Mesenchymal stem cell (in vitro differentiated cells and primary cell): Measurements from ENCODE around the gene HIVEP3. TPM values are rescaled to one million over a fixed set of nuclear protein-coding genes. Genes with fewer than 3 reads are reported as not detected.
A peak's percentile ranks its signal among the peaks of the same experiment; 100 is the strongest.

ENCODE experiments used
- DNase-seq: peaks from one replicate; pipeline ENCODE4 v3.0.0-alpha.2; 2013
- H2AFZ ChIP-seq: one replicate; pipeline ENCODE4 v1.6.1; 2013; ENCODE audit warnings: low read depth, mild to moderate bottlenecking, control low read depth, inconsistent platforms, low read length, moderate library complexity
- H2AK5ac ChIP-seq: 2 replicates; pipeline ENCODE4 v1.6.1; 2013; ENCODE audit warnings: low read length, moderate library complexity, mild to moderate bottlenecking, inconsistent platforms; ENCODE audit not compliant: severe bottlenecking
- H2BK120ac ChIP-seq: one replicate; pipeline ENCODE4 v1.6.1; 2013; ENCODE audit warnings: low read depth, mild to moderate bottlenecking, inconsistent platforms, low read length, moderate library complexity
- H2BK12ac ChIP-seq, 2 experiments: one replicate each; pipeline ENCODE4 v1.6.1; 2013; ENCODE audit warnings: inconsistent platforms in 2 of 2, low read length in 2 of 2, mild to moderate bottlenecking in 2 of 2, moderate library complexity in 2 of 2, control low read depth in 1 of 2
- H2BK15ac ChIP-seq: one replicate; pipeline ENCODE4 v1.6.1; 2013; ENCODE audit warnings: mild to moderate bottlenecking, low read depth, inconsistent platforms; ENCODE audit not compliant: poor library complexity, severe bottlenecking
- H2BK5ac ChIP-seq: 2 replicates; pipeline ENCODE4 v1.6.1; 2013; ENCODE audit warnings: low read depth, mild to moderate bottlenecking, low read length, control low read depth, inconsistent platforms; ENCODE audit not compliant: poor library complexity, severe bottlenecking
- H3K14ac ChIP-seq, 2 experiments: one replicate each; pipeline ENCODE4 v1.6.1; 2013; ENCODE audit warnings: inconsistent platforms in 2 of 2, low read length in 2 of 2, control low read depth in 1 of 2, mild to moderate bottlenecking in 1 of 2, moderate library complexity in 1 of 2
- H3K18ac ChIP-seq, 2 experiments: one replicate each; pipeline ENCODE4 v1.6.1; 2013; ENCODE audit warnings: inconsistent platforms in 2 of 2, low read length in 2 of 2, control low read depth in 1 of 2, low read depth in 1 of 2, mild to moderate bottlenecking in 1 of 2
- H3K23ac ChIP-seq, 2 experiments: one replicate each; pipeline ENCODE4 v1.6.1; 2013; ENCODE audit warnings: inconsistent platforms in 2 of 2, low read length in 2 of 2, mild to moderate bottlenecking in 2 of 2, moderate library complexity in 2 of 2, control low read depth in 1 of 2
- H3K27ac ChIP-seq: 2 replicates; pipeline ENCODE4 v1.5.1; 2013; ENCODE audit warnings: mild to moderate bottlenecking, moderate library complexity, low read length, control low read depth, inconsistent platforms; ENCODE audit not compliant: poor library complexity, severe bottlenecking
- H3K27me3 ChIP-seq, 2 experiments: 2 replicates each; pipeline versions ENCODE4 v1.6.1 to v1.7.0; 2013; ENCODE audit warnings: low read length in 2 of 2, mild to moderate bottlenecking in 2 of 2, moderate library complexity in 2 of 2, control low read depth in 1 of 2, inconsistent platforms in 1 of 2; ENCODE audit not compliant: control insufficient read depth in 1 of 2, insufficient read depth in 1 of 2
- H3K36me3 ChIP-seq, 2 experiments: 2 replicates each; pipeline versions ENCODE4 v1.6.1 to v1.7.0; 2013; ENCODE audit warnings: low read length in 2 of 2, control low read depth in 1 of 2, inconsistent platforms in 1 of 2, low read depth in 1 of 2, mild to moderate bottlenecking in 1 of 2; ENCODE audit not compliant: insufficient read depth in 2 of 2, control insufficient read depth in 1 of 2
- H3K4ac ChIP-seq, 2 experiments: one replicate each; pipeline ENCODE4 v1.6.1; 2013; ENCODE audit warnings: inconsistent platforms in 2 of 2, low read length in 2 of 2, mild to moderate bottlenecking in 2 of 2, moderate library complexity in 2 of 2, control low read depth in 1 of 2, low read depth in 1 of 2
- H3K4me1 ChIP-seq: 2 replicates; pipeline ENCODE4 v1.6.1; 2013; ENCODE audit warnings: low read depth, low read length, control low read depth; ENCODE audit not compliant: control insufficient read depth, insufficient read depth
- H3K4me2 ChIP-seq: 2 replicates; pipeline ENCODE4 v1.6.1; 2013; ENCODE audit warnings: low read length, mild to moderate bottlenecking, inconsistent platforms; ENCODE audit not compliant: poor library complexity, severe bottlenecking
- H3K4me3 ChIP-seq, 2 experiments: 2 replicates each; pipeline versions ENCODE4 v1.5.1 to v1.7.0; 2013; ENCODE audit warnings: low read length in 2 of 2, mild to moderate bottlenecking in 2 of 2, control low read depth in 1 of 2, low read depth in 1 of 2; ENCODE audit not compliant: insufficient read depth in 1 of 2
- H3K79me1 ChIP-seq: replicated peaks from 2 replicates; pipeline ENCODE4 v1.6.1; 2013; ENCODE audit warnings: mild to moderate bottlenecking, control low read depth, low read length, inconsistent platforms; ENCODE audit not compliant: poor library complexity, severe bottlenecking
- H3K9ac ChIP-seq: 2 replicates; pipeline ENCODE4 v1.7.0; 2013; ENCODE audit warnings: mild to moderate bottlenecking, low read length, moderate library complexity
- H3K9me3 ChIP-seq: 2 replicates; pipeline ENCODE4 v1.7.0; 2013; ENCODE audit warnings: mild to moderate bottlenecking, low read length; ENCODE audit not compliant: control insufficient read depth
- H4K8ac ChIP-seq: one replicate; pipeline ENCODE4 v1.6.1; 2013; ENCODE audit warnings: inconsistent platforms, mild to moderate bottlenecking, low read length, moderate library complexity
- H4K91ac ChIP-seq: one replicate; pipeline ENCODE4 v1.6.1; 2013; ENCODE audit warnings: mild to moderate bottlenecking, low read length, inconsistent platforms
- WGBS: methylation state at CpG from one replicate; pipeline ENCODE4 v1.1.7; 2013; ENCODE audit warnings: mixed read lengths; 5-methylcytosine and 5-hydroxymethylcytosine counted together
- polyA plus RNA-seq, 2 experiments: library from polyadenylated mRNA; stranded (reverse); fragments of 200-250 nt; gene quantifications; one replicate each; pipeline ENCODE4 v1.2.3, GENCODE V29; 2013

Gene HIVEP3
- polyA plus RNA-seq (2013, experiment 1 of 2), result 3.5 TPM
- 3.6 TPM for polyA plus RNA-seq (2013, experiment 2 of 2)

DNA sequence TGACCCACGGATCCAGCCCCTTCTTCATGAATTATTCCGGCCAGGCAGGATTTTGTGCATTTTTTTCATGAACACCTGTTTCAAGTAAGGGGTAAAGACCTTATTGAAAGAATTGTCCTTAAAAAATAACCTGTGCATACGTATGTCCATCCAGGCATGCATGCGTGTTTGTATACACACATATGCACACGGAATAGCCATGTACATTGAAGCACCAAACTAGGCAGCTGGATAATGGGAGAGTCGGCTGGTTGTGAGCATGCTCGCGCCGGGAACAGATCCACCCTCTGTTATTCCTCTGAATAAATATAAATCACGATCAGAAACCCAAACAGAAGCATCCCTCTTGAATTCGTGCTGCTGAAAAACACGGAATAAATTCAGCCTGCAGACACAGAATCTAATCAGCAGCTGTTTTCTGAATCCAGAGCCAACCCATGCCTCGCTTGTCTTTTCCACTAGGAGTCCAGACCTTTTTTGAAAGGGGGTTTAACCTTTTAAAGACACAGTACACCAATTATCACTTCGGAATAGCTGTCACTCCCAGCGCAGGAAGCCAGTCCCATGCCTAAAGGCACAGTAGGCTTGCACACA lies at the start of gene HIVEP3:
Gene HIVEP3, minus strand, starts transcription at position 473 of the 594 bp plus-strand sequence.
- WGBS, result 7% methylated on average over 13 of the region's 15 CpGs
- Histone ChIP-seq H2AFZ (peak within 1 kb of the TSS; percentile 90), H3K14ac (peak within 1 kb of the TSS in 1 of 2 experiments; percentile 53), H2BK15ac (no peak within 1 kb of the TSS), H2BK12ac (peak within 1 kb of the TSS in 1 of 2 experiments; percentile 81), H4K8ac (no peak within 1 kb of the TSS), H3K9ac (peak within 1 kb of the TSS; percentile 74), H3K4me2 (peak within 1 kb of the TSS; percentile 85), H3K79me1 (peaks cover 22% of the 10 kb centered on the region), H3K4me1 (peaks cover 26% of the 10 kb centered on the region), H4K91ac (no peak within 1 kb of the TSS), H3K4ac (no peak within 1 kb of the TSS), H3K18ac (peak within 1 kb of the TSS in 1 of 2 experiments; percentile 70), H2BK120ac (no peak within 1 kb of the TSS), H2AK5ac (no peak within 1 kb of the TSS), H3K27ac (peak within 1 kb of the TSS; percentile 73), H3K27me3 (peaks cover 0 to 7% of the 10 kb centered on the region in 2 experiments), H3K23ac (peak within 1 kb of the TSS in 1 of 2 experiments; percentile 81), H3K36me3 (no peaks in the 10 kb centered on the region), H2BK5ac (no peak within 1 kb of the TSS), H3K9me3 (no peaks in the 10 kb centered on the region), H3K4me3 (peak within 1 kb of the TSS; percentile 66 to 80)
- DNase-seq, result peak; percentile 63

DNA sequence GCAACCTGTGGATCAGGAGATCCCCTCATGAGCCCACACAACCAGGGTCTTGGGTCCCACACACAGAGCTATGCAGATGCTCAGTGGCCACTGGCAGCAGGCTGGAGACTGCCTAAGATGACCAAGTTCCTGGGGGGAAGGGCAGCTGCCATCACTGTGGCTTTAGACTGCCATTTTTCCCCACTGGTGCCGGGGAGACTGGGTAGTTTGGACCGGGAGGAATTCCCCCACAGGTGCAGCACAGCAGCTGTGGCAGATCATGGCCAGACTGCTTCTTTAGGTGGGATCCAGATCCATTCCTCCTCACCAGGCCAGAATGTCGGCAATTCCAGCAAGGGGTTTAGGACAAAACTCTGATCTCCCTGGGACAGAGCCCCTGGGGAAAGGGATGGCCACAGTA lies 45.7 kb upstream of the HIVEP3 start:
- 84% methylated on average over 3 of the region's 3 CpGs for WGBS

DNA sequence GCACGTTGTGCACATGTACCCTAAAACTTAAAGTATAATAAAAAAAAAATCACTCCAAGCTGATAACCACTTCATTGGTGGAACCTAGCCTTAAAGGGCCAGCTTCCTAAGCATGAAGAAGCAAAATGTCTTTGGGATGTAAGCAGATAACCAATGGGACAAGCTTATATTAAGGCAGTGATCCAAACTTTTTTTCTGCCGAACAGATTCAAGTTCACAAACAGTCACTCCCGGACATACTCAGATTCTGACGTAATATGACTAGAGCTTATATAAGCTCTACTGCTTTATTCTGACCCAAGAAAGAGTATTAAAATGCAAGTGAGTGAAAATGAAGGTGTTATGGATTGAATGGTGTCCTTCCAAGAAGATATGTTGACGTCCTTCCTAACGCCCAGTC lies 44.9 kb upstream of the HIVEP3 start:
- Histone ChIP-seq H2AK5ac (no peak overlapping the region), H3K27ac (no peak overlapping the region), H2BK15ac (no peak overlapping the region), H3K4me1 (peaks cover 4% of the 10 kb centered on the region), H2BK5ac (no peak overlapping the region), H3K4ac (no peak overlapping the region), H2BK120ac (no peak overlapping the region), H3K36me3 (no peaks in the 10 kb centered on the region), H4K91ac (no peak overlapping the region), H2AFZ (no peak overlapping the region), H2BK12ac (no peak overlapping the region), H3K79me1 (peaks cover 29% of the 10 kb centered on the region), H3K14ac (no peak overlapping the region), H4K8ac (no peak overlapping the region), H3K18ac (no peak overlapping the region), H3K27me3 (peaks cover 0 to 3% of the 10 kb centered on the region in 2 experiments), H3K9me3 (peaks cover 8% of the 10 kb centered on the region), H3K9ac (no peak overlapping the region), H3K4me3 (no peak overlapping the region), H3K23ac (no peak overlapping the region), H3K4me2 (no peak overlapping the region)
- no peak for DNase-seq
- 95% methylated on average over 3 of the region's 6 CpGs for WGBS

More for the DNA sequence above, 45.7 kb upstream of the HIVEP3 start:
- no peak overlapping the region for H2BK5ac ChIP-seq
- DNase-seq, result no peak
- H3K27ac ChIP-seq, result no peak overlapping the region
- H2BK15ac ChIP-seq, result no peak overlapping the region
- no peak overlapping the region for H3K4me3 ChIP-seq
- H3K27me3 ChIP-seq, result peaks cover 0 to 3% of the 10 kb centered on the region in 2 experiments
- peaks cover 4% of the 10 kb centered on the region for H3K4me1 ChIP-seq
- no peak overlapping the region for H3K4ac ChIP-seq
- no peak overlapping the region for H2AFZ ChIP-seq
- H2BK12ac ChIP-seq, result no peak overlapping the region
- H4K8ac ChIP-seq, result no peak overlapping the region
- H3K9me3 ChIP-seq, result peaks cover 13% of the 10 kb centered on the region
- H4K91ac ChIP-seq, result no peak overlapping the region
- H2BK120ac ChIP-seq, result no peak overlapping the region
- H3K36me3 ChIP-seq, result no peaks in the 10 kb centered on the region
- no peak overlapping the region for H2AK5ac ChIP-seq
- H3K4me2 ChIP-seq, result no peak overlapping the region
- H3K23ac ChIP-seq, result no peak overlapping the region
- no peak overlapping the region for H3K9ac ChIP-seq
- H3K18ac ChIP-seq, result no peak overlapping the region
- H3K14ac ChIP-seq, result no peak overlapping the region
- peaks cover 21% of the 10 kb centered on the region for H3K79me1 ChIP-seq

DNA sequence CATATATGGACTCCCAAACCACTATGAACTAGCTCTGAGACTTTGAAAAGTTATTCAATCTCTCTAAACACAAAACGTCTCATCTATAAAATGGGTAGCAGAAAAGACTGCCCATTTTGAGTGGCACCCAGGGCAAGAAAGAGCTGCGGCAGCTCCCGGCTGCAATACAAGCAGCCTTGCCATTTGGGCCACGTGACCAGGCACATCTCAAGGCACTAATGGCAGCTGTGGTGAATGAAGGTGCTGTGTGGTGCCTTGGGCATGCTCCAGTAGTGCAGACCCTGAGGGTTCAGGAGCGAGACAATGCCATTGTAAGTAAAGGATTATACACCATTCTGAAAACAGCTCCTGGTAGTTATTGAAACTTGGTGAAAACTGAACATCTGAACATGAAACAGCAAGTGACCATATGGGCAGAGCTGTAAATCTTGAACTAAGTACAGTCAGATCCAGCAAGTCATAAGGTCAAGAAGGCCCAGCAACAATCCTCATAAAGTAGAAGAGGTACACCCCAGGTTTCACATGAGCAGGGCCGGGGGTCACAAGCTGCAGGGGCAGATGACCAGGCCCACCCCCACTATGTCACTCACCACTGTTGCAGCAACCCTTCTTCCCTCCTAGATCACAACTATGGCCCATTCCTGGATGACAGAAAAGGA lies 39.4 kb upstream of the HIVEP3 start:
- no peaks in the 10 kb centered on the region for H3K9me3 ChIP-seq
- H2BK15ac ChIP-seq, result no peak overlapping the region
- H2BK120ac ChIP-seq, result no peak overlapping the region
- no peak overlapping the region for H2AFZ ChIP-seq
- H3K79me1 ChIP-seq, result peaks cover 28% of the 10 kb centered on the region
- H2BK5ac ChIP-seq, result no peak overlapping the region
- DNase-seq, result no peak
- H3K14ac ChIP-seq, result no peak overlapping the region
- no peak overlapping the region for H3K27ac ChIP-seq
- H4K91ac ChIP-seq, result no peak overlapping the region
- no peak overlapping the region for H2AK5ac ChIP-seq
- H3K9ac ChIP-seq, result no peak overlapping the region
- H3K18ac ChIP-seq, result no peak overlapping the region
- WGBS, result 91% methylated on average over 5 of the region's 6 CpGs
- H3K36me3 ChIP-seq, result no peaks in the 10 kb centered on the region
- no peak overlapping the region for H3K4me3 ChIP-seq
- no peak overlapping the region for H3K4me2 ChIP-seq
- no peak overlapping the region for H4K8ac ChIP-seq
- no peak overlapping the region for H3K4ac ChIP-seq
- H3K27me3 ChIP-seq, result no peaks in the 10 kb centered on the region
- H3K23ac ChIP-seq, result no peak overlapping the region
- H2BK12ac ChIP-seq, result no peak overlapping the region
- peaks cover 17% of the 10 kb centered on the region for H3K4me1 ChIP-seq
